ENCODE data around the gene GABRA4.

DNA sequence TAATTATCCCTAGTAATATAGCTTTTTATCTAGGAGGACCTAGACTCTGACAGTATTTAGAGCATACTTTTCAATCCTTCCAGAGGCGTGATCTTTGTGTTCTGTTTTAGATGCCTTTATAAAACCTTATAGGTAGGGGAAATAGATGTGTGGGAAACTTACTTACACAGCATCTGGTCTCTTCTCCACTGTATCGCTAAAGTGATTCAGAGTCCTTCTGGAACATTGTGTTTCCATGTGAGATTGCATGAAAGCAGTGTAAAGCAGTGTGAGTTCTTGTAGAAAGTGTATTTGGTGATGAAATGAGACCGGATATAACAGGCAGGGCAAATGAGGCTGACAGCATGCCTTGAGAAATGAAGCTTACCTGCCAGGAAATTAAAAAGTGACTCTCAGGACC, 47.4 kb upstream of the GABRA4 start:
- TF ChIP-seq RBAK (tag by site-specific recombination; IDR thresholded peaks at IDR 0.05) (no peak), YY1 (tag by site-specific recombination; IDR thresholded peaks at IDR 0.05) (no peak), ZNF184 (tag by site-specific recombination; IDR thresholded peaks at IDR 0.05) (no peak), SP2 (tag by site-specific recombination; IDR thresholded peaks at IDR 0.05) (no peak), ZNF510 (tag by site-specific recombination; IDR thresholded peaks at IDR 0.05; ENCODE audit: insufficient replicate concordance) (no peak)
- TF ChIP-seq, protein P1, sequence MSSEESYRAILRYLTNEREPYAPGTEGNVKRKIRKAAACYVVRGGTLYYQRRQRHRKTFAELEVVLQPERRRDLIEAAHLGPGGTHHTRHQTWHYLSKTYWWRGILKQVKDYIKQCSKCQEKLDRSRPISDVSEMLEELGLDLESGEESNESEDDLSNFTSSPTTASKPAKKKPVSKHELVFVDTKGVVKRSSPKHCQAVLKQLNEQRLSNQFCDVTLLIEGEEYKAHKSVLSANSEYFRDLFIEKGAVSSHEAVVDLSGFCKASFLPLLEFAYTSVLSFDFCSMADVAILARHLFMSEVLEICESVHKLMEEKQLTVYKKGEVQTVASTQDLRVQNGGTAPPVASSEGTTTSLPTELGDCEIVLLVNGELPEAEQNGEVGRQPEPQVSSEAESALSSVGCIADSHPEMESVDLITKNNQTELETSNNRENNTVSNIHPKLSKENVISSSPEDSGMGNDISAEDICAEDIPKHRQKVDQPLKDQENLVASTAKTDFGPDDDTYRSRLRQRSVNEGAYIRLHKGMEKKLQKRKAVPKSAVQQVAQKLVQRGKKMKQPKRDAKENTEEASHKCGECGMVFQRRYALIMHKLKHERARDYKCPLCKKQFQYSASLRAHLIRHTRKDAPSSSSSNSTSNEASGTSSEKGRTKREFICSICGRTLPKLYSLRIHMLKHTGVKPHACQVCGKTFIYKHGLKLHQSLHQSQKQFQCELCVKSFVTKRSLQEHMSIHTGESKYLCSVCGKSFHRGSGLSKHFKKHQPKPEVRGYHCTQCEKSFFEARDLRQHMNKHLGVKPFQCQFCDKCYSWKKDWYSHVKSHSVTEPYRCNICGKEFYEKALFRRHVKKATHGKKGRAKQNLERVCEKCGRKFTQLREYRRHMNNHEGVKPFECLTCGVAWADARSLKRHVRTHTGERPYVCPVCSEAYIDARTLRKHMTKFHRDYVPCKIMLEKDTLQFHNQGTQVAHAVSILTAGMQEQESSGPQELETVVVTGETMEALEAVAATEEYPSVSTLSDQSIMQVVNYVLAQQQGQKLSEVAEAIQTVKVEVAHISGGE (tag by site-specific recombination; conservative IDR thresholded peaks at IDR 0.05; ENCODE audit: low read depth), result no peak
